HepG2 (cell line): Measurements from ENCODE around the gene EXOC7. TPM values are rescaled to one million over a fixed set of nuclear protein-coding genes. Genes with fewer than 3 reads are reported as not detected.
A peak's percentile ranks its signal among the peaks of the same experiment; 100 is the strongest.

Experiments
- ARNT ChIP-seq: fragments of 450-650 bp; IDR thresholded peaks from 2 replicates; pipeline ENCODE4 v1.6.1; 2017
- ATAD3A ChIP-seq: sonication (generic); formaldehyde crosslinking; IDR thresholded peaks from 2 replicates; pipeline ENCODE4 v1.4.0; 2020; ENCODE audit warnings: missing genetic modification reagents
- ATF7-NPFF ChIP-seq: sonication (generic); formaldehyde crosslinking; IDR thresholded peaks from 2 replicates; pipeline ENCODE4 v1.8.1; 2023; ENCODE audit warnings: mild to moderate bottlenecking, low read depth, missing genetic modification reagents, moderate library complexity
- EZH2 ChIP-seq: conservative IDR thresholded peaks from 2 replicates; pipeline ENCODE4 v1.6.1; 2012; ENCODE audit warnings: mild to moderate bottlenecking, low read depth, low read length, moderate library complexity
- FIP1L1 ChIP-seq: fragments of 200-400 bp; formaldehyde crosslinking; IDR thresholded peaks from 2 replicates; pipeline ENCODE4 v1.6.1; 2018; ENCODE audit warnings: low read depth, mild to moderate bottlenecking, low read length, moderate library complexity, borderline replicate concordance; ENCODE audit not compliant: insufficient read depth
- FOXK1 ChIP-seq: sonication (generic); formaldehyde crosslinking; IDR thresholded peaks from 2 replicates; pipeline ENCODE4 v1.4.0; 2020; ENCODE audit warnings: low read depth, missing genetic modification reagents, borderline replicate concordance
- GLI4 ChIP-seq: sonication (generic); formaldehyde crosslinking; IDR thresholded peaks from 2 replicates; pipeline ENCODE4 v1.5.1; 2020; ENCODE audit warnings: missing genetic modification reagents, mild to moderate bottlenecking, moderate library complexity, borderline replicate concordance
- HOXA3 ChIP-seq: sonication (generic); formaldehyde crosslinking; IDR thresholded peaks from 2 replicates; pipeline ENCODE4 v1.5.0; 2020; ENCODE audit warnings: missing genetic modification reagents
- KDM3A ChIP-seq: IDR thresholded peaks from 2 replicates; pipeline ENCODE4 v1.6.1; 2018; ENCODE audit warnings: low read depth, missing compliant biosample characterization
- KLF15 ChIP-seq: sonication (generic); formaldehyde crosslinking; IDR thresholded peaks from 2 replicates; pipeline ENCODE4 v1.8.1; 2023; ENCODE audit warnings: borderline replicate concordance, mild to moderate bottlenecking, inconsistent platforms, missing genetic modification reagents, mixed read lengths
- MAF1 ChIP-seq: sonication (generic); formaldehyde crosslinking; IDR thresholded peaks from 2 replicates; pipeline ENCODE4 v1.5.0; 2020; ENCODE audit warnings: missing genetic modification reagents, borderline replicate concordance
- MIER3 ChIP-seq: IDR thresholded peaks from 2 replicates; pipeline ENCODE4 v1.6.1; 2016; ENCODE audit warnings: missing compliant biosample characterization, borderline replicate concordance
- MTA3 ChIP-seq: sonication (generic); formaldehyde crosslinking; IDR thresholded peaks from 2 replicates; pipeline ENCODE4 v1.4.0; 2020; ENCODE audit warnings: missing genetic modification reagents
- NAIF1 ChIP-seq: sonication (generic); formaldehyde crosslinking; IDR thresholded peaks from 2 replicates; pipeline ENCODE4 v1.5.0; 2020; ENCODE audit warnings: mild to moderate bottlenecking, missing genetic modification reagents, borderline replicate concordance
- NFKB2 ChIP-seq: sonication (generic); formaldehyde crosslinking; IDR thresholded peaks from 2 replicates; pipeline ENCODE4 v1.4.0; 2020; ENCODE audit warnings: missing genetic modification reagents, borderline replicate concordance
- RNF219 ChIP-seq: sonication (generic); formaldehyde crosslinking; IDR thresholded peaks from 2 replicates; pipeline ENCODE4 v1.5.0; 2020; ENCODE audit warnings: mild to moderate bottlenecking, missing genetic modification reagents
- SNAPC2 ChIP-seq: sonication (generic); formaldehyde crosslinking; IDR thresholded peaks from 2 replicates; pipeline ENCODE4 v1.8.1; 2022; ENCODE audit warnings: mild to moderate bottlenecking, missing genetic modification reagents
- STAG1 ChIP-seq: sonication (generic); formaldehyde crosslinking; IDR thresholded peaks from 2 replicates; pipeline ENCODE4 v1.4.0; 2020; ENCODE audit warnings: missing genetic modification reagents
- TEAD3 ChIP-seq: optimal IDR thresholded peaks from 2 replicates; pipeline ENCODE3; 2016; ENCODE audit warnings: borderline replicate concordance
- TRAFD1 ChIP-seq: sonication (generic); formaldehyde crosslinking; IDR thresholded peaks from 2 replicates; pipeline ENCODE4 v1.5.1; 2020; ENCODE audit warnings: missing genetic modification reagents, mild to moderate bottlenecking, borderline replicate concordance
- ZBTB20 ChIP-seq: sonication (generic); formaldehyde crosslinking; IDR thresholded peaks from 2 replicates; pipeline ENCODE4 v1.8.1; 2023; ENCODE audit warnings: missing genetic modification reagents, low read depth, mild to moderate bottlenecking, borderline replicate concordance
- ZNF143 ChIP-seq: sonication (generic); formaldehyde crosslinking; IDR thresholded peaks from 2 replicates; pipeline ENCODE4 v1.4.0; 2020; ENCODE audit warnings: missing genetic modification reagents
- ZNF337 ChIP-seq: sonication (generic); formaldehyde crosslinking; IDR thresholded peaks from 2 replicates; pipeline ENCODE4 v1.5.1; 2020; ENCODE audit warnings: missing genetic modification reagents, low read depth, mild to moderate bottlenecking, borderline replicate concordance
- ZNF432 ChIP-seq: sonication (generic); formaldehyde crosslinking; IDR thresholded peaks from 2 replicates; pipeline ENCODE4 v1.5.0; 2020; ENCODE audit warnings: missing genetic modification reagents, mild to moderate bottlenecking, borderline replicate concordance
- ZNF484 ChIP-seq: sonication (generic); formaldehyde crosslinking; IDR thresholded peaks from 2 replicates; pipeline ENCODE4 v1.5.1; 2020; ENCODE audit warnings: mild to moderate bottlenecking, low read depth, missing genetic modification reagents, borderline replicate concordance
- ZNF737 ChIP-seq: sonication (generic); formaldehyde crosslinking; IDR thresholded peaks from 2 replicates; pipeline ENCODE4 v1.5.0; 2020; ENCODE audit warnings: missing genetic modification reagents, mild to moderate bottlenecking, borderline replicate concordance
- ZNF782 ChIP-seq: sonication (generic); formaldehyde crosslinking; IDR thresholded peaks from 2 replicates; pipeline ENCODE4 v1.4.0; 2020; ENCODE audit warnings: missing genetic modification reagents, mild to moderate bottlenecking, borderline replicate concordance
- ZNF841 ChIP-seq: sonication (generic); formaldehyde crosslinking; IDR thresholded peaks from 2 replicates; pipeline ENCODE4 v1.8.1; 2023; ENCODE audit warnings: missing genetic modification reagents, borderline replicate concordance
- polyA plus RNA-seq, 8 experiments: library from polyadenylated mRNA; depleted of rRNA in 3 of 8; stranded (reverse) in 7 of 8; unstranded in 1 of 8; fragments of >200 nt; fragmentation: Illumina TruSeq in 4 of 8; extraction: Trizol in 4 of 8; gene quantifications; 2 replicates each; pipeline versions ENCODE4 v1.2.1 to v1.2.3, GENCODE V29; 2011 to 2016; ENCODE audit warnings: low read depth in 4 of 8, missing spikeins in 1 of 8, mixed read lengths in 1 of 8; ENCODE audit not compliant: insufficient read depth in 1 of 8
- total RNA-seq, 5 experiments: library from RNA; depleted of rRNA; stranded (reverse); fragments of >200 nt; fragmentation: Illumina TruSeq; extraction: Trizol; gene quantifications; 2 replicates each; pipeline ENCODE4 v1.2.3, GENCODE V29; 2016; ENCODE audit warnings: low read depth in 1 of 5

The EXOC7 gene
- total and polyA plus RNA-seq, 2 of the 13 experiments (the other 11 are each of a cell fraction or from before 2014, with no cell fraction given), result 86.9 to 116 TPM

- TF ChIP-seq ZNF432 (CRISPR knock-in tag) (no peak), RNF219 (CRISPR knock-in tag) (no peak), ZBTB20 (CRISPR knock-in tag) (no peak), ZNF484 (no peak), SNAPC2 (CRISPR knock-in tag) (no peak), KLF15 (CRISPR knock-in tag) (no peak), ZNF737 (no peak), NAIF1 (no peak), STAG1 (CRISPR knock-in tag) (no peak), ARNT (no peak), FIP1L1 (no peak), ZNF782 (CRISPR knock-in tag) (no peak), EZH2 (no peak), HOXA3 (CRISPR knock-in tag) (no peak), FOXK1 (CRISPR knock-in tag) (no peak), MIER3 (CRISPR knock-in tag) (no peak), ATAD3A (CRISPR knock-in tag) (no peak), GLI4 (CRISPR knock-in tag) (0 out of 2 replicates have a peak, but pooled peaks have one; percentile 30), NFKB2 (CRISPR knock-in tag) (no peak), ZNF337 (CRISPR knock-in tag) (no peak), ATF7-NPFF (peak; percentile 40; the same call in 1 of the 2 replicates), MTA3 (CRISPR knock-in tag) (no peak), KDM3A (CRISPR knock-in tag) (no peak), TRAFD1 (CRISPR knock-in tag) (no peak), ZNF841 (no peak), ZNF143 (CRISPR knock-in tag) (peak; percentile 38; the same call in 1 of the 2 replicates), MAF1 (CRISPR knock-in tag) (no peak), TEAD3 (CRISPR knock-in tag) (no peak)
Measured at GRCh38 chr17:76131692-76132573, 28.3 kb upstream of the EXOC7 start (continued).
